GM18508 (cell line): ENCODE measurements around the gene BAHCC1.

Experiments used
- ATAC-seq: cut with Tn5 transposase; IDR thresholded peaks from one replicate; pipeline ENCODE4 v1.9.1; 2021; ENCODE audit warnings: moderate number of reproducible peaks; ENCODE audit not compliant: insufficient read depth, unreplicated experiment

BAHCC1 gene

GRCh38 chr17:81437191-81437651 lies 42.0 kb downstream of the BAHCC1 start:
- ATAC-seq: no peak

GRCh38 chr17:81438007-81438659 lies 42.9 kb downstream of the BAHCC1 start:
- no peak for ATAC-seq

GRCh38 chr17:81438688-81439087 lies 43.4 kb downstream of the BAHCC1 start:
- no peak for ATAC-seq

GRCh38 chr17:81440051-81440471 lies 44.8 kb downstream of the BAHCC1 start:
- no peak for ATAC-seq

GRCh38 chr17:81440511-81441244 lies 45.4 kb downstream of the BAHCC1 start:
- ATAC-seq: no peak

- no peak for ATAC-seq
Measured at GRCh38 chr17:81442791-81443190, 47.5 kb downstream of the BAHCC1 start.

- ATAC-seq: no peak
Measured at GRCh38 chr17:81443269-81443668, 48.0 kb downstream of the BAHCC1 start.

DNA sequence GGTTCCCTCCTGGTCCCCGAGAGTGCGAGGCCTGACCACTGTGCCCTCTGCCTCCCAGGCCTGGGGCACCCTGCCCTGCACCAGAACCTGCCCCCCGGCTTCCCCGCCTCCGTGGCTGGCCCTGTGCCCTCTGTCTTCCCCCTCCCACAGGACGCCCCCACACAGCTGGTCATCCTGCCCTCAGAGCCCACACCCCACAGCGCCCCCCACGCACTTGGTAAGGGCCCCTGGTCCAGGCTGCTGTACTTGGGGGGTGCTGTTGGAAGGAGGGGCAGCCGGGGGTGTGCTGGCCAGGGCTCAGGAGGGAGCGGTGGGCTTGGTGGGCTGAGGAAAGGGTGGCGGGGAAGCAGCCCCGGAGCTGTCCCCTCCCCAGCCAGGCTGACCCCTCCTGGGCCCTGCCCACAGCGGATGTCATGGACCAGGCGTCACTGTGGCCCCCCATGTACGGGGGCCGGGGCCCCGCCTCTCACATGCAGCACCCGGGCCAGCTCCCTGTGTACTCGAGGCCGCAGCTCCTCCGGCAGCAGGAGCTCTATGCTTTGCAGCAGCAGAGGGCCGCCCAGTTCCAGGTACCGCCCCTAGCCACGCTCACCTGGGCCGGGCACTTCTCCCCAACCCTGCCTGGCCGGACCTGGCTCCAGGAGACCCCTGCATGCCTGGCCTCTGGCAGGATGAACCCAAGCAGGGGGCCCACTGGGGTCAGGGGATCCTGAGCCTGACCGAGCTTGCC lies 49.5 kb downstream of the BAHCC1 start:
- no peak for ATAC-seq

GRCh38 chr17:81445642-81446503 lies 50.6 kb downstream of the BAHCC1 start:
- ATAC-seq: no peak

- ATAC-seq: no peak
Measured at GRCh38 chr17:81447331-81447933, 52.2 kb downstream of the BAHCC1 start.

GRCh38 chr17:81448442-81448841 lies 53.2 kb downstream of the BAHCC1 start:
- ATAC-seq: no peak

DNA sequence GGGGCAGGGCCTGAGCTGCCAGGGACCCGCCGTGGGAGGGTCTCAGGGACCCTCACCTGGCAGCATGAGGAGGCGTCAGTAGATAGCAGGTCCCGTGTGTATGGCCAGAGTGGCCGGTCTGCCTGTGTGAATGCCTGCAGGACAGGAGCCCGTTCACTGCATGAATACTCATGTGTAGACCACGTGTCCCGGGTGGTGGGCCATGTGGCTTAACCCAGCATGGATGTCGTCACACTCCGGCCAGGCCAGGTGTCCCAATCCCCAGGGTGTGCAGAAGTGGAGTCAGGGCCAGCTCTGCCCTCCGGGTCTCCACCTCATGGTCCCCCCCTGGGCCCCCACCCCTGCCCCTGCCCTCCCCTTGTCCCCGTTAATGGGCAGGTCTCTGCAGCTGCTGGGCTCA lies 53.7 kb downstream of the BAHCC1 start:
- ATAC-seq: no peak

DNA sequence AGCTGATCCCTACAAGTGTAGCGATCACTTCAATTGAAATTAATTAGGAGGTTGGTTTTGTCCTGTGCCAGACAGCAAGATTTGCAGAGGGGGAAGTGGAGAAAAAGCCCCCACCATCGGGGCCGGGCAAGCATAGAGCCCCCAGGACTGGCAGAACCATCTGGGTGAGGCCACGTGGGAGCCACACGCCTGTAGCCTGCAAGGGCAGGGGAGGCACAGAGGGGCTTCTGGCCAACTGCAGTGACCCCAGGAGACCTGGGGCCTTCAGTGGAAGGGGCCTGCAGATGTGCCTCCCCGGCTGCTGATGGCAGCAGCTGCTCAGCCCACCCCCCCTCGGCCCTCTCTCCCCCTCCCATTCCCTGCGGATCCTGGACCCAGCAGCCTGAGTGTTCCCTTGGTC lies 54.1 kb downstream of the BAHCC1 start:
- no peak for ATAC-seq

DNA sequence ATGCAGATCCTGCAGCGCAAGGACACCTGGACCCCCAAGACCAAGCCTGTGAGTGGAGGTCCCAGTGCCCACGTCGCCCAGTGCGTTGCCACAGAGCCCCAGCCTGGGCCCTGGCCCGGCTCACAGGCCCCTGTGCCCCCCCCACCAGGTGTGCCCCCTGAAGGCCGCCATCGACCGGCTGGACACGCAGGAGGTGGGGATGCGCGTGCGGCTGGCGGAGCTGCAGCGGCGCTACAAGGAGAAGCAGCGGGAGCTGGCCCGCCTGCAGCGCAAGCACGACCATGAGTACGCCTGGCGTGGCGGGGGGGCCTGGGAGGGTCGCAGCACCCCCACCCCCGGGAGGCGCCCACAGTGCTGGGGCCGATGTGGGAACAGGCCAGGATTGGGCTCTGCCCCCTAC lies 56.6 kb downstream of the BAHCC1 start:
- ATAC-seq: no peak

DNA sequence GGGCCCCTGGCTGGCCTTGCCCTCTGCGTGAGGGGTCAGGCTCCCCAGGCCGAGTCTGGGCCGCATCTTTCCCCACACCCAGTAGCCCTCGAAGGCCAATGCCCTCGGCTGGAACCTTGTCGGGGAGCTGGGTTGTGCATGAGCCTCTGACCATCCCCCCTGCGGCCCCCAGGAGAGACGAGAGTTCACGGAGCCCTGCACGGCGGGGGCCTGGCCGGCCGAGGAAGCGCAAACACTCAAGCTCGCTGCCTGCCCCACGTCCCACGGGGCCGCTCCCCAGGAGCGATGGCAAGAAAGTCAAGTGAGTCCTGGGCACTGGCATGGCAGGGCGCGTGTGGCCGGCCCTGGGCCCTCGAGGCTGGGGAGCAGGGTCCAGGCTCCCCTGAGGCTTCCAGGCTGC lies 57.3 kb downstream of the BAHCC1 start:
- no peak for ATAC-seq

GRCh38 chr17:81453076-81453475 lies 57.8 kb downstream of the BAHCC1 start:
- no peak for ATAC-seq

- ATAC-seq: no peak
Measured at GRCh38 chr17:81453712-81454111, 58.5 kb downstream of the BAHCC1 start.

DNA sequence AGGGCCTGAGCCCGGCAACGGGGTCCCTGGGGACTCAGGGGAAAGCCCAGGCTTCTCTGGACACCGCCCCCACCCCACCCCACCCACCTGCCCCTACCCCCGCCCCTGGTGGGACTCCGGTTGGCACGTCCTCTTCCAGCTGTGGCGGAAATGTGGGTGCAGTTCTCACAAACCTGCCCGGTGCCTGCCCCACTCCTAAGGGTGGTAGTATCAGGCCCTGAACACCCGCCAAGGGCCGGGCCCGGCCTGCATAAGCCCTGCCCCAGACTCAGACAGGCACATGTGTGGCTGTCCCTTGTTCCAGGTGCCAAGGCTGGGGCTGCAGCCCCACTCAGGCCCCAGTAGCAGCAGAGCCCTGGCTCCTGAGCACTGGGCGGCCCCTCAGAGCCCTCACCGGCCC lies 59.2 kb downstream of the BAHCC1 start:
- ATAC-seq: no peak

- no peak for ATAC-seq
Measured at GRCh38 chr17:81455387-81455786, 60.1 kb downstream of the BAHCC1 start.

- ATAC-seq: no peak
Measured at GRCh38 chr17:81456091-81456490, 60.8 kb downstream of the BAHCC1 start.
